DOHH2 (cell line): ENCODE results near the gene SPON1.

Experiments used
- H3F3A ChIP-seq: fragments of 200-600 bp; sonication (generic), shearing (Covaris generic); 2 replicates; pipeline ENCODE4 v1.6.0; 2016; ENCODE audit warnings: antibody characterized with exemption, mild to moderate bottlenecking; ENCODE audit not compliant: control insufficient read depth, insufficient read depth
- H3K27ac ChIP-seq: fragments of 200-600 bp; sonication (generic); 2 replicates; pipeline ENCODE4 v1.5.1; 2014; ENCODE audit warnings: low read depth, mild to moderate bottlenecking, low read length, moderate library complexity
- H3K27me3 ChIP-seq: fragments of 200-600 bp; sonication (generic); 2 replicates; pipeline ENCODE4 v1.6.1; 2014; ENCODE audit warnings: mild to moderate bottlenecking, low read length, mixed read lengths; ENCODE audit not compliant: control insufficient read depth
- H3K36me3 ChIP-seq: fragments of 200-600 bp; sonication (generic); 2 replicates; pipeline ENCODE4 v1.6.1; 2014; ENCODE audit warnings: mild to moderate bottlenecking, low read length, moderate library complexity, mixed read lengths; ENCODE audit not compliant: control insufficient read depth
- H3K4me1 ChIP-seq: fragments of 200-600 bp; sonication (generic); 2 replicates; pipeline ENCODE4 v1.6.1; 2014; ENCODE audit warnings: mild to moderate bottlenecking, low read length, mixed read lengths; ENCODE audit not compliant: control insufficient read depth
- H3K4me2 ChIP-seq: fragments of 200-600 bp; sonication (generic); 2 replicates; pipeline ENCODE4 v1.6.0; 2014; ENCODE audit warnings: mild to moderate bottlenecking, low read length, moderate library complexity
- H3K4me3 ChIP-seq: fragments of 200-600 bp; sonication (generic); 2 replicates; pipeline ENCODE4 v1.5.1; 2014; ENCODE audit warnings: mild to moderate bottlenecking, low read length, mixed read lengths
- H3K79me2 ChIP-seq: fragments of 200-600 bp; sonication (generic); 2 replicates; pipeline ENCODE4 v1.6.1; 2014; ENCODE audit warnings: mild to moderate bottlenecking, low read length, mixed read lengths; ENCODE audit not compliant: control insufficient read depth
- H3K9me2 ChIP-seq: fragments of 200-600 bp; sonication (generic); replicated peaks from 2 replicates; pipeline ENCODE4 v1.6.1; 2014; ENCODE audit warnings: mild to moderate bottlenecking, low read length, mixed read lengths; ENCODE audit not compliant: control insufficient read depth
- H3K9me3 ChIP-seq: fragments of 200-600 bp; sonication (generic); 2 replicates; pipeline ENCODE4 v1.6.1; 2014; ENCODE audit warnings: antibody characterized with exemption, low read length, mixed read lengths; ENCODE audit not compliant: control insufficient read depth, insufficient read depth
- H4K20me1 ChIP-seq: fragments of 200-600 bp; sonication (generic); 2 replicates; pipeline ENCODE4 v1.6.0; 2014; ENCODE audit warnings: low read depth, mild to moderate bottlenecking, antibody characterized with exemption, low read length, moderate library complexity; ENCODE audit not compliant: control insufficient read depth, insufficient read depth
- CTCF ChIP-seq: fragments of 200-600 bp; sonication (generic); IDR thresholded peaks from one replicate; pipeline ENCODE4 v1.5.1; 2014; ENCODE audit warnings: antibody characterized with exemption, mild to moderate bottlenecking, low read depth, low read length; ENCODE audit not compliant: poor library complexity, severe bottlenecking
- EZH2phosphoT487 ChIP-seq: fragments of 200-600 bp; sonication (generic); IDR thresholded peaks from 2 replicates; pipeline ENCODE4 v1.6.1; 2017; ENCODE audit warnings: borderline replicate concordance, mild to moderate bottlenecking, antibody characterized with exemption, low read length, moderate library complexity, mixed read lengths

Gene SPON1

GRCh38 chr11:13965337-13965736, 2.8 kb downstream of the SPON1 start:
- Histone ChIP-seq H3K4me1 (peaks cover 12% of the 10 kb centered on the region), H3K27ac (no peak overlapping the region), H3F3A (no peaks in the 10 kb centered on the region), H3K27me3 (peaks cover 17% of the 10 kb centered on the region), H3K9me3 (peaks cover 5% of the 10 kb centered on the region; the same call in 1 of the 2 replicates), H3K79me2 (no peaks in the 10 kb centered on the region), H3K36me3 (no peaks in the 10 kb centered on the region), H3K4me3 (no peak overlapping the region), H4K20me1 (no peaks in the 10 kb centered on the region), H3K9me2 (no peaks in the 10 kb centered on the region), H3K4me2 (no peak overlapping the region)
- TF ChIP-seq CTCF (no peak), EZH2phosphoT487 (no peak)

- Histone ChIP-seq H3K9me3 (peaks cover 5% of the 10 kb centered on the region; the same call in 1 of the 2 replicates), H3K4me2 (no peak overlapping the region), H4K20me1 (no peaks in the 10 kb centered on the region), H3F3A (no peaks in the 10 kb centered on the region), H3K4me3 (no peak overlapping the region), H3K4me1 (peaks cover 12% of the 10 kb centered on the region), H3K36me3 (no peaks in the 10 kb centered on the region), H3K9me2 (no peaks in the 10 kb centered on the region), H3K27ac (no peak overlapping the region), H3K27me3 (peaks cover 17% of the 10 kb centered on the region), H3K79me2 (no peaks in the 10 kb centered on the region)
- TF ChIP-seq CTCF (no peak), EZH2phosphoT487 (no peak)
These were observed 3.5 kb downstream of the SPON1 start for GRCh38 chr11:13966013-13966412.

GRCh38 chr11:13966486-13966885, 4.0 kb downstream of the SPON1 start:
- H3K9me2 ChIP-seq = no peaks in the 10 kb centered on the region
- H3K4me2 ChIP-seq = no peak overlapping the region
- no peaks in the 10 kb centered on the region for H3F3A ChIP-seq
- H3K9me3 ChIP-seq = peaks cover 5% of the 10 kb centered on the region; the same call in 1 of the 2 replicates
- no peak overlapping the region for H3K27ac ChIP-seq
- TF ChIP-seq CTCF (no peak), EZH2phosphoT487 (no peak)
- H3K4me3 ChIP-seq = no peak overlapping the region
- H3K27me3 ChIP-seq = peaks cover 17% of the 10 kb centered on the region
- peaks cover 12% of the 10 kb centered on the region for H3K4me1 ChIP-seq
- H3K79me2 ChIP-seq = no peaks in the 10 kb centered on the region
- no peaks in the 10 kb centered on the region for H3K36me3 ChIP-seq
- H4K20me1 ChIP-seq = no peaks in the 10 kb centered on the region
